NCI-H2171 (cell line): ENCODE results near the gene RWDD3.

Experiments
- DNase-seq: peaks from one replicate; lab custom pipeline; 2025; lab: John Stamatoyannopoulos, UW

RWDD3 gene

GRCh38 chr1:95230256-95230655, 3.8 kb upstream of the RWDD3 start:
- no peak for DNase-seq

GRCh38 chr1:95230768-95231191, 3.2 kb upstream of the RWDD3 start:
- DNase-seq: no peak

- no peak for DNase-seq
Measured at GRCh38 chr1:95232646-95233318, 1.2 kb upstream of the RWDD3 start.

GRCh38 chr1:95233319-95233736, 682 bp upstream of the RWDD3 start:
- no peak for DNase-seq

- DNase-seq: no peak
Measured at GRCh38 chr1:95236784-95237575, 3.0 kb downstream of the RWDD3 start.

GRCh38 chr1:95237981-95238703, 4.1 kb downstream of the RWDD3 start:
- no peak for DNase-seq

GRCh38 chr1:95245029-95245428, 11.0 kb downstream of the RWDD3 start:
- DNase-seq: no peak

- DNase-seq: no peak
Measured at GRCh38 chr1:95246511-95246910, 12.5 kb downstream of the RWDD3 start.

- no peak for DNase-seq
Measured at GRCh38 chr1:95247607-95248006, 13.6 kb downstream of the RWDD3 start.

GRCh38 chr1:95249916-95250315, 15.9 kb downstream of the RWDD3 start:
- DNase-seq: no peak

- no peak for DNase-seq
Measured at GRCh38 chr1:95252422-95252821, 18.4 kb downstream of the RWDD3 start.

GRCh38 chr1:95254959-95255358, 20.9 kb downstream of the RWDD3 start:
- no peak for DNase-seq

- no peak for DNase-seq
Measured at GRCh38 chr1:95255826-95256225, 21.8 kb downstream of the RWDD3 start.

GRCh38 chr1:95257758-95258157, 23.7 kb downstream of the RWDD3 start:
- no peak for DNase-seq

- no peak for DNase-seq
Measured at GRCh38 chr1:95259245-95259644, 25.2 kb downstream of the RWDD3 start.

GRCh38 chr1:95262913-95263312, 28.9 kb downstream of the RWDD3 start:
- no peak for DNase-seq

- DNase-seq: no peak
Measured at GRCh38 chr1:95263450-95263849, 29.4 kb downstream of the RWDD3 start.

- DNase-seq: no peak
Measured at GRCh38 chr1:95265106-95265505, 31.1 kb downstream of the RWDD3 start.

GRCh38 chr1:95276429-95276828, 42.4 kb downstream of the RWDD3 start:
- no peak for DNase-seq

GRCh38 chr1:95278173-95279006, 44.4 kb downstream of the RWDD3 start:
- DNase-seq: no peak

- DNase-seq: no peak
Measured at GRCh38 chr1:95281781-95282517, 47.9 kb downstream of the RWDD3 start.
